HG03439 (cell line): ENCODE measurements around the gene EML4.
"Not testable (repeated sequence)": the region's sequence is repeated elsewhere in the genome, so short reads cannot be mapped to it uniquely, and the experiment has no call there.

ENCODE experiments used
- ATAC-seq: cut with Tn5 transposase; IDR thresholded peaks from one replicate; pipeline ENCODE4 v1.9.1; 2021; ENCODE audit warnings: mild to moderate bottlenecking, moderate library complexity; ENCODE audit not compliant: unreplicated experiment

EML4 gene

GRCh38 chr2:42372474-42373200, 203.5 kb downstream of the EML4 start:
- no peak for ATAC-seq

- ATAC-seq, result no peak
These were observed 207.6 kb downstream of the EML4 start for GRCh38 chr2:42376758-42377157.

GRCh38 chr2:42378415-42378814, 209.3 kb downstream of the EML4 start:
- ATAC-seq, result no peak

GRCh38 chr2:42380026-42380425, 210.9 kb downstream of the EML4 start:
- not testable (repeated sequence) for ATAC-seq

GRCh38 chr2:42382144-42382543, 213.0 kb downstream of the EML4 start:
- ATAC-seq, result no peak
